Panc1 (cell line): ENCODE data around the gene HIGD1A. TPM values are rescaled to one million over a fixed set of nuclear protein-coding genes. Genes with fewer than 3 reads are reported as not detected.

ENCODE experiments used
- ATAC-seq: fragments of 200-7000 bp; cut with Tn5 transposase; 2 replicates; pipeline ENCODE4 v1.9.1; 2020; ENCODE audit warnings: mild to moderate bottlenecking, moderate library complexity
- BruUV-seq: library from RNA; stranded (reverse); fragments of 400-500 nt; replicated peaks from 2 replicates; lab custom pipeline; 2021; lab: Mats Ljungman, UMichigan
- CTCF ChIA-PET: fragments of 300-600 bp; sonication (Branson Sonifier 250); formaldehyde crosslinking; loops from one replicate; lab custom pipeline; 2022; ENCODE audit warnings: antibody characterized with exemption; lab: Charles Lee
- POLR2A ChIA-PET: fragments of 300-600 bp; sonication (Branson Sonifier 250); formaldehyde crosslinking; loops from one replicate; lab custom pipeline; 2022; ENCODE audit warnings: antibody characterized with exemption; lab: Charles Lee
- DNase-seq: peaks from one replicate; pipeline ENCODE4 v3.0.0-alpha.2; 2010; ENCODE audit warnings: low read depth, low spot score
- H3K27ac ChIP-seq: 2 replicates; pipeline ENCODE4 v1.5.1; 2011; ENCODE audit warnings: mild to moderate bottlenecking, low read length, inconsistent platforms
- H3K27me3 ChIP-seq: fragments of 200-500 bp; sonication (Bioruptor generic); 2 replicates; pipeline ENCODE4 v1.6.0; 2014; ENCODE audit warnings: low read length, inconsistent platforms; ENCODE audit not compliant: control insufficient read depth, insufficient read depth
- H3K36me3 ChIP-seq: fragments of 200-500 bp; sonication (Bioruptor generic); 2 replicates; pipeline ENCODE4 v1.5.1; 2014; ENCODE audit warnings: inconsistent platforms, mild to moderate bottlenecking, low read length, moderate library complexity; ENCODE audit not compliant: control insufficient read depth, insufficient read depth
- H3K4me1 ChIP-seq: 2 replicates; pipeline ENCODE4 v1.5.1; 2011; ENCODE audit warnings: inconsistent platforms, mild to moderate bottlenecking, low read length, moderate library complexity; ENCODE audit not compliant: control insufficient read depth, insufficient read depth
- H3K4me3 ChIP-seq, 2 experiments: 2 replicates each; pipeline ENCODE4 v1.5.1; 2011 to 2012; ENCODE audit warnings: low read depth in 2 of 2, low read length in 2 of 2, mild to moderate bottlenecking in 2 of 2, inconsistent platforms in 1 of 2, moderate library complexity in 1 of 2
- H3K9me3 ChIP-seq: fragments of 200-500 bp; sonication (Bioruptor generic); 2 replicates; pipeline ENCODE4 v1.5.1; 2014; ENCODE audit warnings: low read depth, mild to moderate bottlenecking, inconsistent platforms, low read length, moderate library complexity; ENCODE audit not compliant: control insufficient read depth, insufficient read depth
- POLR2AphosphoS5 ChIP-seq: IDR thresholded peaks from 2 replicates; pipeline ENCODE4 v1.6.1; 2012; ENCODE audit warnings: mild to moderate bottlenecking, low read depth, low read length, moderate library complexity
- REST ChIP-seq, 2 experiments: IDR thresholded peaks; 2 replicates each; pipeline ENCODE4 v1.6.1; 2011 to 2012; ENCODE audit warnings: low read depth in 2 of 2, control low read depth in 1 of 2, low read length in 1 of 2, mild to moderate bottlenecking in 1 of 2, moderate library complexity in 1 of 2; ENCODE audit not compliant: insufficient read depth in 1 of 2
- SIN3A ChIP-seq: IDR thresholded peaks from 2 replicates; pipeline ENCODE4 v1.6.1; 2012; ENCODE audit warnings: low read depth, mild to moderate bottlenecking, low read length, moderate library complexity, borderline replicate concordance; ENCODE audit not compliant: insufficient read depth
- TCF7L2 ChIP-seq: IDR thresholded peaks from 2 replicates; pipeline ENCODE4 v1.6.1; 2011; ENCODE audit warnings: mild to moderate bottlenecking, low read depth, low read length, inconsistent platforms
- in situ Hi-C: cut with HindIII; loops from 2 replicates; pipeline ENCODE4 v1.10.0; 2016; ENCODE audit warnings: low sequenced_read_pairs, low pct_unique_long_range_greater_than_20kb
- intact Hi-C: fragments of 100-400 bp; cut with micrococcal nuclease; formaldehyde crosslinking; loops from one replicate; pipeline ENCODE4 v1.10.0; 2022; ENCODE audit not compliant: unreplicated experiment
- total RNA-seq: library from RNA; stranded (reverse); gene quantifications from one replicate; pipeline ENCODE4 v1.2.1, GENCODE V29; 2021; ENCODE audit not compliant: unreplicated experiment
- TF ChIP-seq, protein P1 (sequence below): fragments of 450-650 bp; IDR thresholded peaks from 2 replicates; pipeline ENCODE4 v1.5.1; 2017; ENCODE audit warnings: mild to moderate bottlenecking

Gene HIGD1A
- total RNA-seq, 1 experiment from 2014 or later: 74.6 TPM

DNA sequence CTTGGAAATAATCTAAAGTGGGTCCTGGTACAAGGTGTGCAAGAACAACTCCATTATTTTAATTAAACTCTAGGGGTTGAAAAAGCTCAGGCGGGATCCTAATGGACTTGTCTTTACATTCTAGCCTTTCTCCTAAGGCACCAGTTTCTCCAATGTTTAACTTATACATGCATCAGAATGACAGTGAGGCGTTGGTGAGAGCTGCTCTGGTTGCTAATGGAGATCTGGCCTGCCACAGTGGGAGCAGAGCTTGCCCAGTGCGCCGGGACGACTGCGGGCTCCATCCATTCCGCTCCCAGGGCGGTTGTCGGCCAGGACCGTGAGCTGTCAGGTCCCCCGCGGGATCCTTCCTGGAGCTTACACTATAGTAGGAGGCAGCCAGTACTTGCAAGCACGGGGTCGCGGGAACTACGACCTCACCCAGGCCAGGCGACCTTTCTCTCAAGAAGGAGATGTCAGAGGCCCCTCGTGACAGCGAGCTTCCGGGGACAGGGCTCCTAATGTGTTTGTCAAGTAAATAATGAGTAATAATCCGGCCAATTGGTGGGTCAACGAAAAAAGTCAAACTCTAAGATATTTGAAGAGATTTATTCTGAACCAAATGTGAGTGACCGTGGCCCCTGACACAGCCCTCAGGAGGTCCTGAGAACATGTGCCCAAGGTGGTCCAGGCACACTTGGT, 991 bp upstream of the HIGD1A start:
- TF ChIP-seq SIN3A (no peak), TCF7L2 (no peak), POLR2AphosphoS5 (no peak), REST (IDR thresholded peaks at IDR 0.05; ENCODE audit: insufficient read depth in 1 of 2, low read depth in 2 of 2, low read length in 1 of 2) (no peak)
- TF ChIP-seq, protein P1, sequence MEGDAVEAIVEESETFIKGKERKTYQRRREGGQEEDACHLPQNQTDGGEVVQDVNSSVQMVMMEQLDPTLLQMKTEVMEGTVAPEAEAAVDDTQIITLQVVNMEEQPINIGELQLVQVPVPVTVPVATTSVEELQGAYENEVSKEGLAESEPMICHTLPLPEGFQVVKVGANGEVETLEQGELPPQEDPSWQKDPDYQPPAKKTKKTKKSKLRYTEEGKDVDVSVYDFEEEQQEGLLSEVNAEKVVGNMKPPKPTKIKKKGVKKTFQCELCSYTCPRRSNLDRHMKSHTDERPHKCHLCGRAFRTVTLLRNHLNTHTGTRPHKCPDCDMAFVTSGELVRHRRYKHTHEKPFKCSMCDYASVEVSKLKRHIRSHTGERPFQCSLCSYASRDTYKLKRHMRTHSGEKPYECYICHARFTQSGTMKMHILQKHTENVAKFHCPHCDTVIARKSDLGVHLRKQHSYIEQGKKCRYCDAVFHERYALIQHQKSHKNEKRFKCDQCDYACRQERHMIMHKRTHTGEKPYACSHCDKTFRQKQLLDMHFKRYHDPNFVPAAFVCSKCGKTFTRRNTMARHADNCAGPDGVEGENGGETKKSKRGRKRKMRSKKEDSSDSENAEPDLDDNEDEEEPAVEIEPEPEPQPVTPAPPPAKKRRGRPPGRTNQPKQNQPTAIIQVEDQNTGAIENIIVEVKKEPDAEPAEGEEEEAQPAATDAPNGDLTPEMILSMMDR: no peak
- intact Hi-C loops: no loop called here
- BruUV-seq: no TSS peak

GRCh38 chr3:42804831-42805132, 492 bp upstream of the HIGD1A start:
- peaks cover 9% of the 10 kb centered on the region; the same call in 1 of the 2 replicates for H3K36me3 ChIP-seq
- peak overlapping the region; percentile 81; the same call in 1 of the 2 replicates for H3K27ac ChIP-seq
- ATAC-seq (peak; percentile 24), DNase-seq (no peak)
- no TSS peak for BruUV-seq
- peak overlapping the region; percentile 79 to 86 for H3K4me3 ChIP-seq
- in situ Hi-C loops (no loop called here), intact Hi-C loops (no loop called here)
- POLR2A ChIA-PET: interaction anchor here (1.1 kb wide), 1 partner anchor 10 kb away, joined by 3 read pairs; no protein-coding TSS in a partner anchor
- CTCF ChIA-PET: no interaction called here
- H3K9me3 ChIP-seq: no peaks in the 10 kb centered on the region
- H3K4me1 ChIP-seq: peaks cover 7% of the 10 kb centered on the region
- H3K27me3 ChIP-seq: no peaks in the 10 kb centered on the region; the same call in 1 of the 2 replicates
- TF ChIP-seq, protein P1: no peak
- TF ChIP-seq SIN3A (no peak), POLR2AphosphoS5 (no peak), REST (IDR thresholded peaks at IDR 0.05; ENCODE audit: insufficient read depth in 1 of 2, low read depth in 2 of 2, low read length in 1 of 2) (no peak), TCF7L2 (no peak)

More for the DNA sequence above, 991 bp upstream of the HIGD1A start:
- peak overlapping the region; percentile 79 to 86 for H3K4me3 ChIP-seq
- POLR2A ChIA-PET: interaction anchor here (1.1 kb wide), 1 partner anchor 10 kb away, joined by 3 read pairs; no protein-coding TSS in a partner anchor
- DNase-seq: no peak
- ATAC-seq: no peak
- peak overlapping the region; percentile 81; the same call in 1 of the 2 replicates for H3K27ac ChIP-seq
- H3K4me1 ChIP-seq: peaks cover 7% of the 10 kb centered on the region
- H3K27me3 ChIP-seq: no peaks in the 10 kb centered on the region; the same call in 1 of the 2 replicates
- no peaks in the 10 kb centered on the region for H3K9me3 ChIP-seq
- H3K36me3 ChIP-seq: peaks cover 9% of the 10 kb centered on the region; the same call in 1 of the 2 replicates
- in situ Hi-C loops: no loop called here
- CTCF ChIA-PET: no interaction called here
